Measurements from ENCODE around the gene YBX2. TPM values are rescaled to one million over a fixed set of nuclear protein-coding genes. Genes with fewer than 3 reads are reported as not detected.

YBX2 gene
- polyA plus RNA-seq, 1 experiment: 0.11 TPM

DNA sequence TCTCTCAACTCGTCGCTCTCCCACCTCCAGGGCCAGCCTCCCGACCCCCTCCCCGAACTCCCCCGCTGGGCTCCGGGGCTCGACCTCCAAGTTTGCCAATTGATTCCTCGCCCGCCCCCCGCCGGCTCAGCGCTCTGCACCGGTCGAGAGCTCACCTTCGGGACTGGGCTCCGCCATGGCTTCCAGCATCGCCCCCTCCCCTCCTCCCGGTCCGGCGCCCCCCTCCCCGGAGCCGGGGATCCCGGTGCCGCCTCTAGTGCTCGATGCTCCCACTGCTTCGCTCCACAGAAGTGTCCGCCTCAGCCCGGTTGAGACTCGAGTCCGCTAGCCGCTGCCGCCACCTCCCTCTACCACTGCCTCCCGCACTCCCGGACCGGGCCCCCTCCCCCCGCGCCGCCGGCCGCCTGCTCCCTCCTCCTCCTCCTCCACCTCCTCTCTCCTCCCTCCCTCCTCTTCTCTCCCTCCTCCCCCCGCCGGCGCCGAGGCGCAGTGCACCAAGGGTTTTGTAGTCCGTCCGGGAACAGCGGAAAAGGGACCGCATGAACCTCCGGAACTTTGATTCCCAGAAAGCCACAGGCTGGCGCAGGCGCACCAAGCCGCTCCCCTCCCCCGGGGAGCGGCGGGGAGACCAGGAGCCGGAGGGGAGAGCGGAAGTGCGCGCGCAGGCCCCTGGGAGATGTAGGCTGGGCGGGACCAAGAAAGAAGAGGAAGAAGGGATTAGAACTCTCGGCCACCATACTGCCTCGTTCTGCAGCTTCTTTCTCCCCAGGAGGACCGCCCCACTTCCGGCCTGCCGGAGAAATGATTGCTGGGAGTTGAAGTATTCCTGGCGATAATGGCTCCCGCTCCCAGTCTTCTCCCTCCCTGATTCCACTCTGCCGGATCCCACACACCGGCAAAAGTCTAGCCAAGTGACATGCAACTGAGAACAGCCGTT, 55.1 kb downstream of the YBX2 start, which contains the start of gene PHF23:
Gene PHF23, minus strand, starts transcription at position 367 of the 937 bp plus-strand sequence. Its CDS starts 178 bp downstream, at position 189.
- DNase-seq (ENCODE audit: low read depth): peak; percentile 98
- peak within 1 kb of the TSS; percentile 97 for H3K4me3 ChIP-seq (ENCODE audit: low read depth, low read length)
- TF ChIP-seq, protein P1, sequence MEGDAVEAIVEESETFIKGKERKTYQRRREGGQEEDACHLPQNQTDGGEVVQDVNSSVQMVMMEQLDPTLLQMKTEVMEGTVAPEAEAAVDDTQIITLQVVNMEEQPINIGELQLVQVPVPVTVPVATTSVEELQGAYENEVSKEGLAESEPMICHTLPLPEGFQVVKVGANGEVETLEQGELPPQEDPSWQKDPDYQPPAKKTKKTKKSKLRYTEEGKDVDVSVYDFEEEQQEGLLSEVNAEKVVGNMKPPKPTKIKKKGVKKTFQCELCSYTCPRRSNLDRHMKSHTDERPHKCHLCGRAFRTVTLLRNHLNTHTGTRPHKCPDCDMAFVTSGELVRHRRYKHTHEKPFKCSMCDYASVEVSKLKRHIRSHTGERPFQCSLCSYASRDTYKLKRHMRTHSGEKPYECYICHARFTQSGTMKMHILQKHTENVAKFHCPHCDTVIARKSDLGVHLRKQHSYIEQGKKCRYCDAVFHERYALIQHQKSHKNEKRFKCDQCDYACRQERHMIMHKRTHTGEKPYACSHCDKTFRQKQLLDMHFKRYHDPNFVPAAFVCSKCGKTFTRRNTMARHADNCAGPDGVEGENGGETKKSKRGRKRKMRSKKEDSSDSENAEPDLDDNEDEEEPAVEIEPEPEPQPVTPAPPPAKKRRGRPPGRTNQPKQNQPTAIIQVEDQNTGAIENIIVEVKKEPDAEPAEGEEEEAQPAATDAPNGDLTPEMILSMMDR (IDR thresholded peaks at IDR 0.05; ENCODE audit: insufficient read depth, low read depth, low read length): no peak
- H3K36me3 ChIP-seq (ENCODE audit: control insufficient read depth, insufficient read depth, low read length): peaks cover 16% of the 10 kb centered on the region
- POLR2A ChIA-PET: interaction anchor here (0.7 to 1.1 kb wide), 4 partner anchors 17 to 196 kb away, joined by 3 read pairs; no protein-coding TSS in a partner anchor
- no peaks in the 10 kb centered on the region for H3K27me3 ChIP-seq (ENCODE audit: control insufficient read depth, insufficient read depth, low read length)
- CTCF ChIA-PET: interaction anchor here (1.2 to 3.6 kb wide), 2 partner anchors 57 to 321 kb away, joined by 3 to 19 read pairs; no protein-coding TSS in a partner anchor

DNA sequence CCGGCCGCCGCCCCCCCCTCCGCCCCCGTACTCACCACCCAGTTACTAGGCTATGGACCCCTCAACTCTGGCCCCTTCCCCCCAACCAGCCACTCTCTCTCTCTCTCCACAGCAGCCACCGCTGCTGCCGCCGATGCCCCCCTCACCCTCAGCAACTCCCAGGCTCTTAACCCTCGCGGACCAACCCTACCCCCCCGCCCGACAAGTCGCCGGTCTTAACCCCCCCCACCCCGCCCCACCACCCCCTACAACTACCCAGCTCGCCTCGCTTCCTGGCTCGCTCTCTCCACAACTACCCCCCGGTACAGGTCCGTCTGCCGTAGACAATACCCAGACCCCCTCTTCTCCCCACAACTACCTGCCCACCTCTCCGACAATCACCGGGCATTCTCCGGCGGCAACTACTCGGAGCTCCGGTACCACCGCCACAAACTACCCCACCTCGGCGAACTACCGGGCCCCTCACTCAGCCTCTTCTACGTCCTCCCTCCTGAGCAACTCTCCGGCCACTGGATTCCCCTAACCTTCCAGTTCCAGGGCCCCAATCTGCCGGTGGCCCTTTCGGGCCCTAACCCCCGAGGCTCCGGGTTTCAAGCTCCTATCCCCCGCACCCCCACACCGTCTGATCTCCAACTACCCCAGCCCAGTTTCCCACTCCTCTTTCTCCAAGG, 55.9 kb downstream of the YBX2 start:
- no peaks in the 10 kb centered on the region for H3K27me3 ChIP-seq (ENCODE audit: control insufficient read depth, insufficient read depth, low read length)
- ChIA-PET CTCF (interaction anchor here (0.7 to 3.6 kb wide), 5 partner anchors 18 to 322 kb away, joined by 3 to 19 read pairs (median 3); no protein-coding TSS in a partner anchor), POLR2A (interaction anchor here (0.6 to 1.0 kb wide), 5 partner anchors 17 to 1835 kb away, joined by 3 to 14 read pairs (median 3); no protein-coding TSS in a partner anchor)
- H3K4me3 ChIP-seq (ENCODE audit: low read depth, low read length): peak overlapping the region; percentile 97
- peaks cover 15% of the 10 kb centered on the region for H3K36me3 ChIP-seq (ENCODE audit: control insufficient read depth, insufficient read depth, low read length)
- TF ChIP-seq, protein P1 (IDR thresholded peaks at IDR 0.05; ENCODE audit: insufficient read depth, low read depth, low read length): no peak
- DNase-seq (ENCODE audit: low read depth): no peak

Small RNAs within 50 kb of the gene (small RNA-seq; reads per million reads assigned to genes)
- not detected for gene AC026954.2 (ENCODE audit: insufficient read length, low read depth, low replicate concordance)
- not detected for gene RF00019 (ENCODE audit: insufficient read length, low read depth, low replicate concordance)

Other genes with a start within 250 kb of the YBX2 start
- gene CLEC10A, start 214.4 kb downstream of the YBX2 start, polyA plus RNA-seq (2011; rRNA removed): not detected in 2 replicates
- gene ASGR2, start 179.8 kb downstream of the YBX2 start, polyA plus RNA-seq (2011; rRNA removed): not detected in 2 replicates
- 0.56 and 0.59 TPM in 2 replicates for gene ASGR1, start 115.3 kb downstream of the YBX2 start, polyA plus RNA-seq (2011; rRNA removed)
- gene DLG4, start 74.8 kb downstream of the YBX2 start, polyA plus RNA-seq (2011; rRNA removed): 13.3 and 20.4 TPM in 2 replicates
- gene ACADVL, start 74.7 kb downstream of the YBX2 start, polyA plus RNA-seq (2011; rRNA removed): 335 and 517 TPM in 2 replicates
- 3.6 and 5.0 TPM in 2 replicates for gene DVL2, start 60.1 kb downstream of the YBX2 start, polyA plus RNA-seq (2011; rRNA removed)
- 59.0 and 72.8 TPM in 2 replicates for gene PHF23, start 55.2 kb downstream of the YBX2 start, polyA plus RNA-seq (2011; rRNA removed)
- 762 and 865 TPM in 2 replicates for gene GABARAP, start 52.2 kb downstream of the YBX2 start, polyA plus RNA-seq (2011; rRNA removed)
- gene CTDNEP1, start 42.9 kb downstream of the YBX2 start, polyA plus RNA-seq (2011; rRNA removed): 117 and 129 TPM in 2 replicates
- gene ELP5, start 42.4 kb downstream of the YBX2 start, polyA plus RNA-seq (2011; rRNA removed): 29.8 and 35.6 TPM in 2 replicates
- 1.5 and 2.1 TPM in 2 replicates for gene CLDN7, start 32.2 kb downstream of the YBX2 start, polyA plus RNA-seq (2011; rRNA removed)
- 0.15 and 0.36 TPM in 2 replicates for gene SLC2A4, start 12.9 kb downstream of the YBX2 start, polyA plus RNA-seq (2011; rRNA removed)
- gene EIF5A, start 13.0 kb upstream of the YBX2 start, polyA plus RNA-seq (2011; rRNA removed): 556 and 579 TPM in 2 replicates
- 12.7 and 37.4 TPM in 2 replicates for gene GPS2, start 20.7 kb upstream of the YBX2 start, polyA plus RNA-seq (2011; rRNA removed)
- gene NEURL4, start 34.7 kb upstream of the YBX2 start, polyA plus RNA-seq (2011; rRNA removed): 8.0 and 14.9 TPM in 2 replicates
- gene ACAP1, start 41.9 kb upstream of the YBX2 start, polyA plus RNA-seq (2011; rRNA removed): 1.7 and 2.0 TPM in 2 replicates
- gene KCTD11, start 57.5 kb upstream of the YBX2 start, polyA plus RNA-seq (2011; rRNA removed): 16.2 and 19.8 TPM in 2 replicates
- gene TMEM95, start 60.5 kb upstream of the YBX2 start, polyA plus RNA-seq (2011; rRNA removed): not detected in 2 replicates
- gene TNK1, start 86.5 kb upstream of the YBX2 start, polyA plus RNA-seq (2011; rRNA removed): 1.7 and 2.2 TPM in 2 replicates
- 40.1 and 76.1 TPM in 2 replicates for gene PLSCR3, start 99.9 kb upstream of the YBX2 start, polyA plus RNA-seq (2011; rRNA removed)
- gene TMEM256, start 109.5 kb upstream of the YBX2 start, polyA plus RNA-seq (2011; rRNA removed): 65.4 and 101 TPM in 2 replicates
- gene NLGN2, start 113.2 kb upstream of the YBX2 start, polyA plus RNA-seq (2011; rRNA removed): 6.0 and 8.5 TPM in 2 replicates
- not detected in 2 replicates for gene SPEM1, start 125.7 kb upstream of the YBX2 start, polyA plus RNA-seq (2011; rRNA removed)
- not detected in 2 replicates for gene SPEM2, start 131.0 kb upstream of the YBX2 start, polyA plus RNA-seq (2011; rRNA removed)
- not detected in 2 replicates for gene SPEM3, start 134.2 kb upstream of the YBX2 start, polyA plus RNA-seq (2011; rRNA removed)
- 1.8 and 3.0 TPM in 2 replicates for gene TMEM102, start 140.8 kb upstream of the YBX2 start, polyA plus RNA-seq (2011; rRNA removed)
- gene FGF11, start 144.9 kb upstream of the YBX2 start, polyA plus RNA-seq (2011; rRNA removed): 0.50 and 0.98 TPM in 2 replicates
- gene CHRNB1, start 150.4 kb upstream of the YBX2 start, polyA plus RNA-seq (2011; rRNA removed): 6.8 and 7.4 TPM in 2 replicates
- gene ZBTB4, start 185.0 kb upstream of the YBX2 start, polyA plus RNA-seq (2011; rRNA removed): 23.6 and 25.9 TPM in 2 replicates
- gene SLC35G6, start 186.8 kb upstream of the YBX2 start, polyA plus RNA-seq (2011; rRNA removed): not detected in 2 replicates
- 21.5 and 27.7 TPM in 2 replicates for gene POLR2A, start 189.7 kb upstream of the YBX2 start, polyA plus RNA-seq (2011; rRNA removed)